ENCODE measurements around the gene BORCS8. TPM values are rescaled to one million over a fixed set of nuclear protein-coding genes. Genes with fewer than 3 reads are reported as not detected.

BORCS8 gene
- total RNA-seq, 1 experiment from 2014 or later: 25.4 TPM

DNA sequence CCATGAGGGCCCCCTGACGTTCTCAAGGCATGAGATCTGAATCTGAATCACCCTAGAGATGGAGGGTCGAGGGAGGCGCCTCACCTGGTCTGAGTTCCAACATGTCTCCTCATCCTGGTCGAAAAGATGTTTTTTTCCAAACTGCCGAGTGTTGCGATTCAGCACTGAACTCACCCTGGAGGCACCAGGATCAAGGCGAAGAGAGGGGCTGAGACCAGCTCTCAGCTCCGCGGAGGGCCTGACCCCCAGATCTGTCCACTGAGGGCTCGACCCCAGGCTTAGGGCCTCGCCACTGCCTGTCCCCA, 10.7 kb upstream of the BORCS8 start:
- DNase-seq (ENCODE audit: unreplicated experiment): no peak
- ChIA-PET POLR2A (interaction anchor here (0.9 to 3.3 kb wide), 6 partner anchors 10 to 201 kb away, joined by 3 to 64 read pairs (median 4); partner anchors contain the start of genes BORCS8 and RFXANK), CTCF (interaction anchor here (0.6 to 1.4 kb wide), 6 partner anchors 8 to 198 kb away, joined by 3 to 6 read pairs (median 4); partner anchors contain the start of genes BORCS8 and RFXANK)
- Mint-ChIP-seq H3K4me1 (ENCODE audit: insufficient read depth, unreplicated experiment) (peaks cover 10% of the 10 kb centered on the region), H3K27me3 (ENCODE audit: insufficient read depth, unreplicated experiment) (no peaks in the 10 kb centered on the region), H3K9me3 (ENCODE audit: unreplicated experiment) (no peaks in the 10 kb centered on the region), H3K36me3 (ENCODE audit: insufficient read depth, unreplicated experiment) (peaks cover 26% of the 10 kb centered on the region), H3K4me3 (ENCODE audit: unreplicated experiment) (peak overlapping the region; percentile 85), H3K27ac (ENCODE audit: low read depth, unreplicated experiment) (peak overlapping the region; percentile 88)
- intact Hi-C loops (cut with micrococcal nuclease): no loop called here
- TF ChIP-seq, protein P1, sequence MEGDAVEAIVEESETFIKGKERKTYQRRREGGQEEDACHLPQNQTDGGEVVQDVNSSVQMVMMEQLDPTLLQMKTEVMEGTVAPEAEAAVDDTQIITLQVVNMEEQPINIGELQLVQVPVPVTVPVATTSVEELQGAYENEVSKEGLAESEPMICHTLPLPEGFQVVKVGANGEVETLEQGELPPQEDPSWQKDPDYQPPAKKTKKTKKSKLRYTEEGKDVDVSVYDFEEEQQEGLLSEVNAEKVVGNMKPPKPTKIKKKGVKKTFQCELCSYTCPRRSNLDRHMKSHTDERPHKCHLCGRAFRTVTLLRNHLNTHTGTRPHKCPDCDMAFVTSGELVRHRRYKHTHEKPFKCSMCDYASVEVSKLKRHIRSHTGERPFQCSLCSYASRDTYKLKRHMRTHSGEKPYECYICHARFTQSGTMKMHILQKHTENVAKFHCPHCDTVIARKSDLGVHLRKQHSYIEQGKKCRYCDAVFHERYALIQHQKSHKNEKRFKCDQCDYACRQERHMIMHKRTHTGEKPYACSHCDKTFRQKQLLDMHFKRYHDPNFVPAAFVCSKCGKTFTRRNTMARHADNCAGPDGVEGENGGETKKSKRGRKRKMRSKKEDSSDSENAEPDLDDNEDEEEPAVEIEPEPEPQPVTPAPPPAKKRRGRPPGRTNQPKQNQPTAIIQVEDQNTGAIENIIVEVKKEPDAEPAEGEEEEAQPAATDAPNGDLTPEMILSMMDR (IDR thresholded peaks at IDR 0.05; ENCODE audit: unreplicated experiment): no peak
- BruUV-seq (replicated peaks): TSS peak; percentile 23

DNA sequence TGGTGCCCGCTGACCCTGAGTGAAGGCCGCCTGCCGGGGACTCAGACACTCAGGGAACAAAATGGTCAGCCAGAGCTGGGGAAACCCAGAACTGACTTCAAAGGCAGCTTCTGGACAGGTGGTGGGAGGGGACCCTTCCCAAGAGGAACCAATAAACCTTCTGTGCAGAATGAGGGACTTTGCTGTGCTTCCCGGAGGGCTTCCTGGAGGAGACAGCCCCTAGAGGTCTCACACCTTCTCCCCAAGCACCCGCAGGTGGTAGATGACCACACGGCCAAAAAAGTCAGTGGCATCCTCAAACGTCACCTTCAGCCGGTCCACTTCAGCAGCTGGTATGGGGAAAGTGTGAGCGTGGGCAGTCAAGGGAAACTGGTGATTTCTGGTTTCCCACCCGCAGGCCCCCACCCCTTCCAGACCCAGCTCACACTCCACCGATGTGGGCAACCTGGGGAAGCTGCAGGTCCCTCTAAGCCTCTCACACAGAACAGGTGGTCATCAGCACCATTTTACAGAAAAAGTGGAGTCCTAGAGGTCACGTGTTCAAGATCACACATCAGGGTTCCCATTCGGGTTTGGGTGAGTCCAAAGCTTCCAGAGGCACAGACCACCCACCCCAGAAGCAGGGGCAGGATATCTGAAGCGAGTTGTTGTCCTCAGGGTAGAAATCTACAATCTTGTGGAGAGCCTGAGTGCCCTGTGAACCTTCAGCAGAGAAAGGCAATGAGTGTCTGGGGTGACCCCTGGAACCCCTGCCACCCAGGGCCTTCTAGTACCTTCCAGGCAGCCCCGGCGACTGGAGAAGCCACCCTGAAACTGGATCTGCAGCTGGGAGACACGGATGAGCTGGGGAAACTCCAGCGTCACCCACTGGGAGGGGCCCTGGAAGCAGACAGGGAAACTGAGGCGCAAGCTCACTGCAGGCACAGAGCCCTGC, 10.0 kb upstream of the BORCS8 start:
- peak overlapping the region; percentile 88 for H3K27ac Mint-ChIP-seq (ENCODE audit: low read depth, unreplicated experiment)
- no peak for DNase-seq (ENCODE audit: unreplicated experiment)
- TF ChIP-seq, protein P1 (IDR thresholded peaks at IDR 0.05; ENCODE audit: unreplicated experiment): no peak
- BruUV-seq (replicated peaks): no TSS peak
- ChIA-PET CTCF (interaction anchor here (0.6 to 1.4 kb wide), 6 partner anchors 8 to 149 kb away, joined by 3 to 6 read pairs (median 4); no protein-coding TSS in a partner anchor), POLR2A (interaction anchor here (0.9 to 3.3 kb wide), 3 partner anchors 9 to 140 kb away, joined by 3 to 64 read pairs (median 7); partner anchors contain the start of genes BORCS8 and RFXANK)
- H3K36me3 Mint-ChIP-seq (ENCODE audit: insufficient read depth, unreplicated experiment): peaks cover 31% of the 10 kb centered on the region
- no peaks in the 10 kb centered on the region for H3K9me3 Mint-ChIP-seq (ENCODE audit: unreplicated experiment)
- no peaks in the 10 kb centered on the region for H3K27me3 Mint-ChIP-seq (ENCODE audit: insufficient read depth, unreplicated experiment)
- intact Hi-C loops (cut with micrococcal nuclease): no loop called here
- peaks cover 3% of the 10 kb centered on the region for H3K4me1 Mint-ChIP-seq (ENCODE audit: insufficient read depth, unreplicated experiment)
- H3K4me3 Mint-ChIP-seq (ENCODE audit: unreplicated experiment): peak overlapping the region; percentile 85

DNA sequence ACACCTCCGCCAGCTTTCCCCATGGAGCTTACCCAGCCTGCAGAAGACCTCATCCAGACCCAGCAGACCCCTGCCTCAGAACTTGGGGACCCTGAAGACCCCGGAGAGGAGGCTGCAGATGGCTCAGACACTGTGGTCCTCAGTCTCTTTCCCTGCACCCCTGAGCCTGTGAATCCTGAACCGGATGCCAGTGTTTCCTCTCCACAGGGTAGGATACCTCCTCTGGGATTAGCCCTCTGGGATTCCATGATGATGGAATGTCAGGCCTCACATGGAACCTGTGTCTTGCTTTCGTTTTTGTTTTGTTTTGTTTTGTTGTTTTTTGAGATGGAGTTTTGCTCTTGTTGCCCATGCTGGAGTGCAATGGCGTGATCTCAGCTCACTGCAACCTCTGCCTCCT, 2.0 kb upstream of the BORCS8 start:
- H3K27ac Mint-ChIP-seq (ENCODE audit: low read depth, unreplicated experiment): peak overlapping the region; percentile 47
- DNase-seq (ENCODE audit: unreplicated experiment): no peak
- H3K9me3 Mint-ChIP-seq (ENCODE audit: unreplicated experiment): no peaks in the 10 kb centered on the region
- TSS peak; percentile 32 for BruUV-seq (replicated peaks)
- H3K27me3 Mint-ChIP-seq (ENCODE audit: insufficient read depth, unreplicated experiment): no peaks in the 10 kb centered on the region
- POLR2A ChIA-PET: interaction anchor here (1.2 to 4.5 kb wide), 2 partner anchors 9 to 94 kb away, joined by 3 to 64 read pairs; partner anchors contain the start of gene NR2C2AP
- peaks cover 13% of the 10 kb centered on the region for H3K4me1 Mint-ChIP-seq (ENCODE audit: insufficient read depth, unreplicated experiment)
- TF ChIP-seq, protein P1 (IDR thresholded peaks at IDR 0.05; ENCODE audit: unreplicated experiment): no peak
- intact Hi-C loops (cut with micrococcal nuclease): no loop called here
- peaks cover 37% of the 10 kb centered on the region for H3K36me3 Mint-ChIP-seq (ENCODE audit: insufficient read depth, unreplicated experiment)
- H3K4me3 Mint-ChIP-seq (ENCODE audit: unreplicated experiment): peak overlapping the region; percentile 94
- CTCF ChIA-PET: interaction anchor here (0.5 to 1.9 kb wide), 2 partner anchors 9 to 868 kb away, joined by 3 to 6 read pairs; partner anchors contain the start of gene NR2C2AP

DNA sequence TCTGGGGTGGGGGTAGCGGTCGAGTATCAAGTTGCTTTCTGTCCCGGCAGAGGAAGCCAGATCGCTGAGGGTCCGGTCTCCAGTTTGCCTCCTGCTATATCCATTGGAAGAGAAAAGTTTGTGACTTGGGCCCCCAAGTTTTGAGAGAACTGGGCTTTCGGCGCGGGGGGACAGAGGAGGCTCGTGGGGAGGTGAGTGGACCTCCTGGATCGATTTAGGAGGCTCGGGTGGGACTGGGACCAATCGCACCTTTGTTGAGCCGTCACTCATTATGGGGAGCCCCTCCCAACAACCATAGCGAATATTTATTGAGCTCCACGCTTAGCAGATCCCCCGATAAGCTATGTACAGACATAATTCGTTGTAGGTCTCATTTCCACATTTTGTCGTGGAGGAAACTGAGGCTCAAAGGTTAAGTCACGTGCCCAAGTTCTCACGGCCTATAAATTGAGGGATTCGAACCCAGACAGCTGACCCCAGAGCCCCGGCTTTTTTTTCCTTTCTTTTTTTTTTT, 1.0 kb upstream of the BORCS8 start:
- peak overlapping the region; percentile 94 for H3K4me3 Mint-ChIP-seq (ENCODE audit: unreplicated experiment)
- intact Hi-C loops (cut with micrococcal nuclease): no loop called here
- H3K27me3 Mint-ChIP-seq (ENCODE audit: insufficient read depth, unreplicated experiment): no peaks in the 10 kb centered on the region
- H3K9me3 Mint-ChIP-seq (ENCODE audit: unreplicated experiment): no peaks in the 10 kb centered on the region
- DNase-seq (ENCODE audit: unreplicated experiment): no peak
- POLR2A ChIA-PET: interaction anchor here (0.9 to 4.5 kb wide), 3 partner anchors 10 to 226 kb away, joined by 3 to 64 read pairs (median 3); partner anchors contain the start of genes GATAD2A and NR2C2AP
- peaks cover 28% of the 10 kb centered on the region for H3K36me3 Mint-ChIP-seq (ENCODE audit: insufficient read depth, unreplicated experiment)
- TF ChIP-seq, protein P1 (IDR thresholded peaks at IDR 0.05; ENCODE audit: unreplicated experiment): no peak
- peak overlapping the region; percentile 99 for H3K27ac Mint-ChIP-seq (ENCODE audit: low read depth, unreplicated experiment)
- peaks cover 13% of the 10 kb centered on the region for H3K4me1 Mint-ChIP-seq (ENCODE audit: insufficient read depth, unreplicated experiment)
- CTCF ChIA-PET: interaction anchor here (0.5 to 1.8 kb wide), 2 partner anchors 10 to 169 kb away, joined by 4 read pairs; partner anchors contain the start of gene NR2C2AP
- BruUV-seq (replicated peaks): TSS peak; percentile 59
